Jurkat, Clone E6-1 (cell line): ENCODE data around the gene DZIP3.
"Not testable (repeated sequence)": the region's sequence is repeated elsewhere in the genome, so short reads cannot be mapped to it uniquely, and the experiment has no call there.

Experiments used
- DNase-seq: peaks from one replicate; pipeline ENCODE4 v3.0.0-alpha.2; 2011; ENCODE audit warnings: low read depth, low spot score
- H3K4me3 ChIP-seq: 2 replicates; pipeline ENCODE4 v1.5.1; 2011; ENCODE audit warnings: mild to moderate bottlenecking, low read length, control low read depth, moderate library complexity

The DZIP3 gene

DNA sequence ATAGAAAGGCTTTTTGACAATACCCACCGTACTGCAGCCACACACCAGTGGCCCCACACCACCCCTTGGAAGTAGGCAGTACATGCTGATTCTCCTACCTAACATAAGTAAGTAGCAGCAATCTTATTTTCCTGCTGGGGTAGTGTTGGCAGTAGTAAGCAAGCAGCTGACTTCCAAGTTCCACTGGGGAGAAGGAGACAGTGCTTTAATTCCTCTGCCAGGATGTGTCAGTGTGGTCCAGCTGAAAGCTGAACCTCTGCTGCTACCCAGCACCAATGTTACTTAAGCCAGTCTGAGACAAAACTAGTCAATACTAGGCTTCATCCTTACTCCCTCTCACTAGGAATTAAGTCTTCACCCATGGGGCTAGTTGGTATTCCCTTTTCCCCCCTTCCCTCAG lies 74.7 kb downstream of the DZIP3 start:
- H3K4me3 ChIP-seq = no peak overlapping the region
- no peak for DNase-seq

DNA sequence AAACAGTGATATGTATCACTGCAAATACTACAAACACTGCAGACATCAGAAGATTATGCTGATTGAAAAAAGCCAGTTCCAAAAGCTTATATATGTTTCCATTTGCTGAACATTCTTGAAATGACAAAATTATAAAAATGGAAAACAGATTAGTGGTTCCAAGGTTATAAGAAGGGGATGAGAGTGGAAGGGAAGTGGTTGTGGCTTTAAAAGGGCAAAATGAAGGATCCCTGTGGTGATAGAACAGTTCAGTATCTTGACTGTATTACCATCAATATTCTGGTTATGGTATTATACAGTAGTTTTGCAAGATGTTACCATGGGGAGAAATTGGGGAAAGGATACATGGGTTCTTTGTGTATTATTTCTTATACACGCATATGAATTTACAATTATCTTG lies 77.8 kb downstream of the DZIP3 start:
- no peak overlapping the region for H3K4me3 ChIP-seq
- DNase-seq = peak; percentile 60

DNA sequence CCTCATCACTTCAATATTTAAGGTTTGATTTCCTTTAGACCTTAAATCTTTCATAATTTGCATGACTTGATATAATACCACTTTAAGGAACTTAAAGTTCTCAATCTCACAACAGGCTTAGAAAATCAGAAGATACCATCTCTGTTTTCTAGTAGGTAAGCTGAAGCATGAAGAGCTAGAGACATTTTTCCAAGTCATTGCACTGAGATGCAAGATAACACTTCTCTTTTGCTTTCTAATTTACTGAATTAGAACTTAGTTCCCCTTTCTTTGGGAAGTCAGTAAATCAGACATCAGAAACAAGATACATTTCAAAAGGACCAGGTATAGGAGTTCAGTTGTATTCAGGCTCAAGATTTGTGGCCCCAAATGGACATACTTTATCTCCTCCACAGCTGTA lies 79.7 kb downstream of the DZIP3 start:
- no peak overlapping the region for H3K4me3 ChIP-seq
- no peak for DNase-seq

DNA sequence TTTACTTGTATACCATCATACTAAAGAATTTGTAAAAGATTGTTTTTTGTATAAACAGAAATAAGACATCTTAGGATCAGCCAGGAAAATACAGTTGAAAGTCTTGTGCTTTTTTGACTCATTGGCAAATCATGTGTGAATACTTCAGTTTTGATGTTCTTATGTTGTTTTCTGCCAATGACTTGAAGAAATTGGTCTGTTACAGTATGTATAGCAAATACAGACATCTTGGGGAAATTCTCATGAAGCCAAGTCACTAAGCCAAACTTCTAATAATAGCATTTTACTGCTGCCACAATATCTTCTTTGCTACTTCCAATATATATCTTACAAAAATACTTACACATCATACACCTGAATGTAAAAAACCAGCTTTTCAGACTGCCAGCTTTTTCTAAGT lies 83.2 kb downstream of the DZIP3 start:
- no peak for DNase-seq
- no peak overlapping the region for H3K4me3 ChIP-seq

DNA sequence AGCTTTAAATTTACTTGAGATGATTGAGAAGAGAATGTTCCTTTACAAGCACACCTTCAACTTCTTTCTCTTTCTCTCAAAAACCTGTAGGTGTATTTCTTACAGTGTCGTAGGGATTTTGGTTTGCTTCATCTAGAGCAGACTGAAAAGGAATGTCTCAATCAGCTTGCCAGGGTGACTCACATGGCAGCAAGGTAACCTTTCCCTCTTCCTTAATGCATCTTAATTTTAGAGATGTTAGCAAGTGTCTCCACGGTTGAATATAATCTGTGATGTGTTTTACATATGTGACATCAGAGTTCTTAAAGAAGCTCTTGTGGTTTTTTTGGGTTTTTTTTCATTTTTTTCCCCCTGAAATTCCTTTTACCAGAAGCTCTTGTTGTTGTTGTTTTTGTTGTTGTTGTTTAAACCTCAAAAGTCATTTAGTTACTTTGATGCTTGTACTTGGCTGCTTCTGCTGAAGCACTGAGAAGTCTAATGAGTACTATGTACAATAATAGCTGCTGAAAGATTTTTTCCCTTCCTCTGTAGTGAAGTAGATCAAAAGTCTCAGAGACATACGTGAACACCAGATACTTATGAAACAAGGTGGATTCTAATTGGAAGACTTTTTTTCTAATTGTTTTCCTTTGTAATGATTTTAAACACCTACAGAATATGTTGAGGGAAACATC lies 84.6 kb downstream of the DZIP3 start:
- no peak for DNase-seq

DNA sequence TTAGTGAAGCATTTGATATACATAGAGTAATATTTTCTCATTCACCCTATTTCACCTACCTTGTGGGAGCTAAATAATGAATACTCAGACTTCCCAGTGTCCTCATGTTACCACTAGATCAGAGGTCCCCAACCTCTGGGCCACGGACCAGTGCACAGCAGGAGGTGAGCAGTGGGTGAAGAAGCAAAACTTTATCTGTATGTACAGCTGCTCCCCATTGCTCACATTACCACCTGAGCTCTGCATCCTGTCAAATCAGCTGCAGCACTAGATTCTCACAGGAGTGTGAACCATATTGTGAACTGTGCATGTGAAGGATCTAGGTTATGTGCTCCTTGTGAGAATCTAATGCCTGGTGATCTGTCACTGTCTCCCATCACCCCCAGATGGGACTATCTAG lies 88.3 kb downstream of the DZIP3 start:
- no peak for DNase-seq
- no peak overlapping the region for H3K4me3 ChIP-seq

More for the DNA sequence above, 84.6 kb downstream of the DZIP3 start:
- no peak overlapping the region for H3K4me3 ChIP-seq

DNA sequence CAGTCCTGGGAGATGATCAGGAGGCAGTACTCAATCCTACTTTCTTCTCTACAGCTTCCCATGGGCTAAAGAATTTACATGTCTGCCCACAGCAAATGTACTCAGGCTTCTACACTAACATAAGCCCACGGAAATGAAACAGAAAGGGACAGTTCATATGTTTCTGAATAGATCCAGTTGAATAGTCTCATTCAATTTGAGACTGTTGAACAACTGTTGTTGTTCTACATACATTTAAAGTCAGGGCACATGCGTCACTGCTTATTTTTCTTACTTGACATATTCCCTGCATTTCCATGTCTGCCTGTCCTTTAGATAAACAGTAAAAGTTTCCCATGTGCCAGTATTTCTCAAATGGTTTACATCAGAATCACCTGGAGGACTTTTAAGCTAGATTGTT lies 102.8 kb downstream of the DZIP3 start:
- not testable (repeated sequence) for DNase-seq, H3K4me3 ChIP-seq

DNA sequence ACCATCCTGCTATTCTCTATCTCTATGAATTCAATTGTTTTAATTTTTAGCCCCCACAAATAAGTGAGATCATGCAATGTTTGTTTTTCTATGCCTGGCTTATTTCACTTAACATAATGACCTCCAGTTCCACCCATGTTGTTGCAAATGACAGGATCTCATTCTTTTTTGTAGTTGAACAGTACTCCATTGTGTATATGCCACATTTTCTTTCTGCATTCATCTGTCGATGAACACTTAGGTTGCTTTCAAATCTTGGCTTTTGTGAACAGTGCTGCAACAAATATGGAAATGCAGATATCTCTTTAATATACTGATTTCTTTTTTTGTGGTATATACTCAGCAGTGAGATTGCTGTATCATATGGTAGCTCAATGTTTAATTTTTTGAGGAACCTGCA lies 108.9 kb downstream of the DZIP3 start:
- no peak overlapping the region for H3K4me3 ChIP-seq
- DNase-seq = no peak

DNA sequence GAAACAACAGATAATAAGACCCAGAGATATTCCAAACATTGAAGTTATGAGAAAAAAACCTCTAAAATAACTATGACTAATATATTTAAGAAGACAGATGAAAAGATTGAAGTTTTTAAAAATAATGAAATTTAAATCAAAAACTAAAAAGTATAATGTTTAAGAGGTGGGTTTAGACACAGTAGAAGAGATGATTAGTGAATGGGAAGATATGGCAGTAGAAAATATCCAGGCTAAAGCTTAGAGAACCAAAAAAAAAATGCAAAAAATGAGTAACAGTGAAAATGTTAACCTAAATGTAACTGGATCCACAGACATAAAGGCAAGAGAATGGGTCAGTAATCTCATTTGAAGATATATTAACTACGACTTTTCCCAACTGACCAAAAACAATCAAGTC lies 115.5 kb downstream of the DZIP3 start:
- DNase-seq = no peak
- no peak overlapping the region for H3K4me3 ChIP-seq

DNA sequence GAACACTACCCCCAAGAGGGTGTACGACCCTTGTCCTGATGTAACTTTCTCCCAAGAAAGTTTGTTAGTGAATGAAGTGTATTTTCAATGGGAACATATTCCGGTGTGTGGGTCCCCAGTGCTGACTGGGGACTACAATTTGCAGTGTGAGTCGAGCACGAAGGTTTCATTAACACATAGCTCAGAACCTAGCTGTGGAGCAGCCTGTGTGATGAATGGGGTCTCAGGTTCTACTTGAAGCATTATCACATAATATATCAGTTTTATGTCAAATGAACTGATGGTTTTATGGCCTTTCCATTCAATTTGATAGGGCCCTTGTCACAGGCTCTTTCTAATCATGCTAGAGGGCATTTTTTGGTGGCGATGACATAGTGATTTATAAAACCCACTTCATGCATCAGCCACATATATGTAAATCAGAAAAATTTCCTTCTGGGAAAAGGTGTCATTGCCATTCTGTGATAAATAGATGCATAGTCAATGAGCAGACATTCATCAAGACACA lies 123.5 kb downstream of the DZIP3 start:
- DNase-seq = no peak
- H3K4me3 ChIP-seq = no peak overlapping the region

DNA sequence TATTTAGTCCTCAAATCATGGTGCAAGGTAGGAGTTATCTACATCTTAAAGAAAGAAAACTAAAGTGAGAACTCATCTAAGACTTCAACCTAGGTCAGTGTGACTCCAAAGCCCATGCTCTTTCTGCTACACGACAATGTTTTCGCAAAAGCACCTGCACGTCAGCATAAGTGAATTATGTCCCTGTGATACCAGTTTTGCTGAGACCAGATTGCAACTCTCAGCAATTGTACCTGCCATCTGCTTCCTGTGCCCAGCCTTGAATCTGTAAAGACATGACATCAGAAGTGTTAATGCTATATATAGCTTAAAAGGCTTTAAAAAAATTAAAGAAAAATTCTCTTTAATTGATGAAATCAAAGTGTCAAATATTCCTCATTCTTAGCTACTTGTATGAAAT lies 124.3 kb downstream of the DZIP3 start:
- H3K4me3 ChIP-seq = no peak overlapping the region
- no peak for DNase-seq

DNA sequence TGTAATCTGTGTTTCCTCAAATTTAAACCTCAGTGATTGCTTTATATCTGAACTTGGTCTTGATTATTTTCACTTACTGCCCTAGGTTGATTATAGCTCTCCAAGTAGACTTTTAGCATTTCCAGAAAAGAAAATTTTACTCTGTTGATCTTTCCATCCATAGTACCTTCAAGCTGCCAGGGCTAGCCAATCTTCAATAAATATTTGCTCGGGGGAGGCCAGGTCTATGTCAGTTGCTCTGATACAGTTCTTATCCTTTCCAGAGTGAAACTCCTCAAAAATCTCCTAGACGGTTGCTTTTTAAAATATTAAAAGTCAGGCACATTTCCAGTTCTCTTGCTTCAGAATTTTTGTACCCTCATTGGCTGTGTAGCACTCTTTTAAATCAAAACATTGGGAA lies 128.9 kb downstream of the DZIP3 start:
- no peak overlapping the region for H3K4me3 ChIP-seq
- DNase-seq = no peak

DNA sequence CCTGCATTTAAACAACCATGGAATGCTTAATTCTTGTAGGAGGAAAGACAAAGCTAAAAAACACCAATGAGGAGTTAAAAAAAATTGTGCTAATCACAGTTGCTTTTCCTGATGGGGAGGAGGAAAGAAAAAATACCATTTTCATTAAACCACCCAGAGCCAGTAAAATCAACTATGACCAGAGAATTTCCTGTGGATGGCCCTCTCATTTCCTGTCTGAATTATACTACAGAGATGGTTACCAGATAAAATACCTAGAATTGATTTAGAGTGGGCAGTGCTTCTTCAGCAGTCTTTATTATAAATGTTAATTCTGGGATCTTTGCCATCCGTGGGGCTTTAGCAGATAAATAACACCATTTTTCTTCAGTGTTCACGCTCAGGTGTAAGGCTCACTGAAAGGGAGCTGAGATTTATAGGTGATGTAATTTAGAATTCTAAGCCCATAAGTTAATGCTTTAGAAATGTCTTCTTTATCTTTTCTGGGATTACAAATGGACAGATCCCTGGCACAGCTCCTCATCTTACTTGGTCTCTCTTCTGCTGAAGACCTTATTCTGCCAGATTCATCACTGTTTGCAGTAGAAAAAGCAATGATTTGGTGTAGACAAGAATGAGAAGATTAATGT lies 129.8 kb downstream of the DZIP3 start:
- H3K4me3 ChIP-seq = no peak overlapping the region
- DNase-seq = no peak

DNA sequence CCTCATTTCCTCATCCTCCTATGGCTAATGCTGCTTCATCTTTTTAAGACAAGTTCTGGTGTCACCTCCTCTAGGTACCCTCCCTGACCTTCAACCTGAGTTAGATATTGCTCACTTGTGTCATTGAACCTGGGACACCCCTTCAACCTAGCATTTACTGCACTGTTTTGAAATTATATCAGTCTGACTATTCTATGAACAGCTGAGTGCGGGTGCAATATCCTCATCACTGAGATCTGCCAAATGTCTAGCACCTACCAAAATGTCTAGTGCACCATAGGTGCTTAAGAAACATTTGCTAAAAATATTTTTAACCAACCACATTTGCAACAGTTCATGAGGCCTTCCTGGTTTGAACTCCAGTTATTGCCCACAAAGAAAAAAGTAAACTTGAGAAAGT lies 133.2 kb downstream of the DZIP3 start:
- DNase-seq = no peak
- no peak overlapping the region for H3K4me3 ChIP-seq

DNA sequence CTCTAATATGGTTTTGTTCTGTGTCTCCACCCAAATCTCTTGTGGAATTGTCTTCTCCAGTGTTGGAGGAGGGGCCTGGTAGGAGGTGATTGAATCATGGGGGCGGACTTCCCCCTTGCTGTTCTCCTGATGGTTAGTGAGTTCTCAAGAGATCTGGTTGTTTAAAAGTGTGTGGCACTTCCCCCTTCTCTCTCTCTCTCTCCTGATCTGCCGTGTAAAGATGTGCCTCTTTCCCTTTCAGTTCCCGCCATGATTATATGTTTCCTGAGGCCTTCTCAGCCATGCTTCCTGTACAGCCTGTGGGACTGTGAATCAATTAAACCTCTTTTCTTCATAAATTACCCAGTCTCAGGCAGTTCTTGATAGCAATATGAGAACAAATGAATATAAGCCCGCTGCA lies 134.6 kb downstream of the DZIP3 start:
- H3K4me3 ChIP-seq = no peak overlapping the region
- no peak for DNase-seq

DNA sequence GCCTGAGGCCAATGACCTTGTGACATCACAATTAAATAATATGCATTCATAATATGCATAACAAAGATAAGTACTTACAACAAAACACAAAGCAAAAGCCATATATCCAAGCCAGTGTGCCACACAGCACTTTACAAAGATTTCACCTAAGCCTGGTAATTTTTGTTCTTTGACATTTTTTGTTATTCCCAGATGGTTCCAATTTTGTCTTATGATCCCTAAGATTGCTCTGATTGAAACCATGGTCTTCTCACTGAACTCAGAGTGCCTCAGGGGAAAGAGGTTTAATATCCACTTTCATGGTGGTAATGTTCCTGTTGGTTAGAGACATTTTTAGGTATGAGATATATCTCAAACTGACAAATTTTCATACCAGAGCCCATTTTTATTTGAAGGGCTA lies 138.6 kb downstream of the DZIP3 start:
- DNase-seq = no peak
- no peak overlapping the region for H3K4me3 ChIP-seq

DNA sequence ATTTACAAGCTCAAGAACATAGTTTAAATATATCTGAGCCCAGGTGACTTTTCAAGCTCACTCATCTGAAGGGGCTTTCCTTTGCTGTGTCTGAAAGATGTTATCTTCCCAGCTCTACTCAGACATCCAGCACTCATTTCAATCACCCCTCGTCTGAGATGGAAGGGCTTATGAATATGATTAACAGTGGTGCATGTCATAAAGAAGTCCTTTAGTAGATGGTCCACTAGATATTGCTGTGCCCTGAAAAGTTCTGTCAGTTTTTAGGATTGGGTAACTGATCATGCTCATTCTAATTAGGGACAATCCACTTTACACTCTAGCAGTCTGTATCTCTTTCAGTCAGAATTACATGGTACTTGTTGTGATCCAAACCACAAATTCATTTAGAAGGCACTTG lies 139.4 kb downstream of the DZIP3 start:
- no peak for DNase-seq
- H3K4me3 ChIP-seq = no peak overlapping the region

DNA sequence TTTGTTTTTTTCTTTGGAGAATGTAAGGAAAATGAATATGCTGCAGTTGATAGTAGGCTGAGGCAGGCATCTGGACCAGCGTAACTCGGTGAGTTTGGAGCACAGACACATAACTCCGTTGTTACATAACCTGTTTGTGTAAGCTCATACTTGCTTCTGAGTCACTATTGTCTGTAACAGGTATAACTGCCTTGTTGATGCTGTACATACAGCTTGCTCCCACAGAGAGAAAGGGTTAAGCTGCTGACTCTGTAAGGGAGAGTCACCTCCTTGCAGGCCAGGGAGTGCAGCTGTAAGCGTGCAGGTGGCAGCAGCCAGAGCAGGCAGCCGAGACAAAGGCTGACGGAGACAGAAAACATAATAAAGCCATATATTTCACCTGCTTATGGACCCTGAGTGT lies 147.3 kb downstream of the DZIP3 start:
- DNase-seq = no peak
- no peak overlapping the region for H3K4me3 ChIP-seq

DNA sequence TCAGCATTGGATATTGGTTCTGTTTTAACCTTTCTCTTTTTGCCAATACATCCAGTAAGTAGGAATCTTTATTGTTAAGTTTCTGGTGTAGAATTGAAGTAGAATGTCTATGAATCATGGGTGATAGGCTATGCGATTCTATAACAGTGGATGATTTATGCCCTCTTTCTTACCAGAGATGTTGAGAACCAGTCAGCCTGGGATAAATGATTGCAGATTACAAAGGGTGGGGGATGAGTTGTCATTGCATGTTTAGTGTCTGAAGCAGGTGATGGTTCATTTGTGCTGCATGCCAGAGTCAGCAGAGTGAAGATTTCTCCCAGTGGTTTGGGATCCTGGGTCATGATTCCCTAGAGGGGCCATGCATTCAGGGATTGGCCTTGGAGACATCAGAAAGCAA lies 153.4 kb downstream of the DZIP3 start:
- DNase-seq = no peak
- no peak overlapping the region for H3K4me3 ChIP-seq
